Stimulated activated CD4-positive, alpha-beta T cell treated with anti-CD3 and anti-CD28 coated beads, Interleukin-1b, Interleukin-23, amount 100 ng/mL, for 4 hours (primary cell): Measurements from ENCODE around the gene FGD1.
"Not testable (repeated sequence)": the region's sequence is repeated elsewhere in the genome, so short reads cannot be mapped to it uniquely, and the experiment has no call there.

ENCODE experiments used
- DNase-seq, 2 donors: peaks; one replicate each; pipeline ENCODE4 v3.0.0-alpha.2; 2020; ENCODE audit warnings: low read depth in 2 of 2

Gene FGD1

DNA sequence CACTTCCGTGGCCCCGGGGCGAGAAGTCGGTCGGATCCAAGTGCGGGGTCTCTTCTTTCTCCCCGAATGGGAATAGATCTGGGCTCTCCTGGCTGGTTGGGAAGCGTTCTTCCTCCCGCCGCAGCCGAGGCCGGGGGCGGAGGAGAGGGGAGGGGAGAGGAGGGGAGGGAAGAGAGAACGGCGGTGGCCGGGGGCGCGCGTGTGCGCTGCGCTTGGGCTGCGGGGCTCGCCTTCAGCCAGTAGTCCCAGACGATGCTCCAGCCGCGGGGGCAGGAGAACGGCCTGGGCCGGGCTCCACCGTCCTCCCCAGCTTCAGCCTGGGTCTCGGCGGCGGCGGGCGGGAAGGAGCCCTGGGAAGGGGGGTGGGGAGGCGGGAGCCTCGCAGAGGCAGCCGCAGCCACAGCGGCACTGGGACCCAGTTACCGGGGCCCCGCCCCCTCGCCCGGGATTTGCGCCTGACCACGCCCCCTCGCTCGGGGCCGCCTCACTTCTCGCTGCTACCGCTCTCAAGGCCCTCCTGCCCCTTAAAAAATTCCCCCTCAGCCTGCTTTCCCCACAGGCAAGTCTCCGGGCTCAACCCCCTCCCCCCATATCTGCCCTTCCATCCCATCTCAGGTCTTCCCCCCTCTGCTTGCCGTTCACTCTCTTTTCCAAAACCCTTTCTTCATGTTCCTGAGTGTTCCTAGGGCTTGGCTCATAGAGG lies at the start of gene FGD1:
TSS of gene FGD1 (minus strand) at position 421 of the 703 bp plus-strand sequence. CDS start 802 bp downstream, outside the sequence.
- DNase-seq = peak; percentile 15 to 56

- DNase-seq = not testable (repeated sequence)
These were observed 46.2 kb upstream of the FGD1 start for GRCh38 chrX:54542239-54542638.

DNA sequence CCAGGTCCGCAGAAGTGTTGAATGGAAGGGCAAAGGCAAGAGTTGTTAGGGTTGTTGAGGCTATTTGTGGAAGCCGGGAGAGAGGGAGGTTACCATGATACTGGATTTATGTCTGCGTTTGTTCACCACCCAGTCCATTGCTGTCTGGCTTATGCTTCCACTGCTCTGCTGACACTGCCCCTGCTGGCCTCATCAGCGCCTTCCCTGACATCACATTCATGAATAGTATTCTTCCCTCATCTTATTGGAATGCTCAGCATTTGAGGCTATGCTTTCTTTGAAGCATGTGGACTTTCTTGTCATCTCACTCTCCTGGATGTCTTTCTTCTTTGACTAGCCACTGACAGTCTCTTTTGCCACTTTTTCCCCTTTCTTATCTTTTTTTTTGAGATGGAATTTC lies 44.3 kb upstream of the FGD1 start:
- no peak for DNase-seq

DNA sequence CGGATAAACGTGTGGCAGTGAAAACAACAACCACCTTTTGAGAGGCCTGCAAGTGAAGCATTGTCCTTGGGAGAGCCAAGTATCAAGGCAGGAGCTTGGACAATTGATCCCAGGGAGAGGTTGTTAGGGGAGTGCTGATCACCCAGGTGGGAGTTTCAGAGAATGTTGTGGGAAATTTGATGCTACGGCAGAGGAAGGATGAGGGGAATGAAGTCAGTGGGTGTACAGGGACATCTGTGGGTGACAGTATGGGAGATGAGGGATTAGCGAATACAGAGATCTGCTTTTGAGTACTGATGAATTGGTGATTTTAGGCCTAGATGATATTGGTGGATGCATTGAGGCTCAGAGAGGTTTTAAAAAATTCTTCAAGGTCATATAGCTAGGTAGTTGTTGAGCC lies 38.2 kb upstream of the FGD1 start:
- DNase-seq = no peak

GRCh38 chrX:54530357-54530900 lies 34.4 kb upstream of the FGD1 start:
- no peak for DNase-seq

- peak; percentile 65 to 70 for DNase-seq
These were observed 33.7 kb upstream of the FGD1 start, which contains the start of gene GNL3L for GRCh38 chrX:54529552-54530356. Gene GNL3L, plus strand, starts transcription at chrX:54530219. Its CDS starts 2,348 bp downstream, at chrX:54532567.

- DNase-seq = no peak
These were observed 33.1 kb upstream of the FGD1 start for GRCh38 chrX:54529151-54529550.

GRCh38 chrX:54509400-54509799 lies 13.4 kb upstream of the FGD1 start:
- no peak for DNase-seq

DNA sequence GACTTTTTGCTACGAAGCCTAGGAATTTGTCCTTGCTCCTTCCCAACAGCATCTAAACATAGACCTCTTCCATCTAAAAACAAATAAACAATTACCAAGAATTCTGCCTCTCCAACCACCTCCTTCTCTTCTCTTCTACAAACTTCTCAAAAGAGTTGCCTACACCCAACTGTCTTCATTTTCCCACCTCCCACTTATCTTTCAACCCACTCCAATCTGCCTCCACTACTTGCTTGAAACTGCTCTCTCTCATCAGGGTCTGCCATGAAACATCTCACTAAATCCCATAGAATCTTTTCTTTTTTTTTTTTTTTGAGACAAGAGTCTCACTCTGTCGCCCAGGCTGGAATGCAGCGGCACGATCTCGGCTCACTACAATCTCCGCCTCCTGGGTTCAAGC lies 902 bp upstream of the FGD1 start:
- no peak for DNase-seq

- DNase-seq = no peak
These were observed 451 bp upstream of the FGD1 start for GRCh38 chrX:54496517-54496852.

DNA sequence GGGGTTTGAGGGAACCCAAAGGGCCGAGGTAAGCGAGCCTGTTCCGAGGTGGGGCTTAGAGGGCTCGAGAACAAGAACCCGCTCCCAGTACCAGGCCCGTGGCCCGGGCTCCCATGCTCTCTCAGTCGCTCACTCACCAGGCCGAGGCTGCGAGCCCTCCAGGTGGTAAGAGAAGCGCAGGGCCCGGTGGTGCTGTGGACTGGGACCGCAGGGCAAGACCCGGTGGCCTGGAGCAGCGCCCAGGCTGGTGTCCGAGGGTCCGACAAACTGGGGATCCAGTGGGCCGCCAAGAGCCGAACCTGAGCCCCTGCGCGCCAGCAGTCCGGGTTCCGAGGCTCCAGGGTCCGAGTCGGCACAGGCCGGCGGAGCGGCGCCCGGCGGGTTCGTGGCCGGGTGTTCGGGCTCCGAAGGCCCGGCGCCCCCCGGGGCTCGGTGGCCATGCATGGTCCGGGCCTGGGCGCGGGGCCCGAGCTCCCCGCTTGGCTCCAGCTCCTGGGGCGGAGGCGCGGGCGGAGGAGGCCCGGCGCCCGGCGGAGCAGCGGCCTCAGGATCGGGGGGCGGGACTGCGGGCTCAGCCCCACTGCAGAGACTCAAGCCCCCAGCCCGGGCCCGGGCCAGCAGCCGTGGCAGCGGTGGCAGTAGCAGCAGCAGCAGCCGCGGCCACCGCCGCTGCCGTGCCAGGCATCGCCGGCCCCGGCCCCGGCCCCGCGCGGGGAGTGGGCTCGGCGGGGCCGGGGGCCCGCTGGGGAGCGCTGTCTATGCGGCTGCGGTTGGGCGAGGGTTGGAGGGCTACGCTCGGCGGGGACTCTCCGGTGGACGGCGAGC lies 833 bp downstream of the FGD1 start:
- no peak for DNase-seq

DNA sequence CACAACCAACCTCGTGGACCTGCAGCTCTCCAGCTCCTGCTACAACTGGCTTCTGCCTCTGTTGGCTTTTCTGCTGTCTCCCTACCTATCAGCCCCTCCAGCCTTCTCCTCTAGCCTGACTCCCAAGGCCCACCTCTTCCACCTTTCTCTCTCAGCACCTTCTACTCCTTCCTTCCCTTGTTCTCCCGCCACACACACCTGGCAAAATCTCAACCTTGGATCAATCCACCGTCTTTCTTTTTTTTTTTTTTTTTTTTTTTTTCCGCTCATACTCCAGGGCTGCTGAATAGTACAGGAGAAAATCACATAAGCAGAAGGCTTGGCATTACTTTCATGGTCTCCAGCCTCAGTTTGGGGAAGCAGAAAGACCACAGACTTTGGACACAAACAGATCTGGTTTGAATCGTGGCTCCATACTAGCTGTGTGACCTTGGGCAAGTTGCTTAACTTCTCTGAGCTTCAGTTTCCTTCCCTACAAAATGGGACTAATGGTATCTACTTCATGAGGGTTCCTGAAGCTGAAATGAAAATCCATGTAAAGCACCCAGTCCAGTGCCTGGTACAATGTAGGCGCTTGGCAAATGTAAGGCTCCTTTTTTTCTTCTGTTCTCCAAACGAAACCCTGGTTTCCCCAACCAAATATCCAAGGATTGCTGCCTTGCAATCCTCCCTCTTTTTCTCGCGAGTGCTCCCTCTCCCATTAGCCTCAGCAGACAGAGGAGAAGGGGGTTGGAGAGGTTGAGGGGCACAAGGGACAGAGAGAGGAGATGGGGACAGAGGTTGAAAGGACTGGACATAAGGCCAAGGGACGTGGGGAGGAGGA lies 1.7 kb downstream of the FGD1 start:
- no peak for DNase-seq

- DNase-seq = no peak
These were observed 3.7 kb downstream of the FGD1 start for GRCh38 chrX:54492340-54492739.

DNA sequence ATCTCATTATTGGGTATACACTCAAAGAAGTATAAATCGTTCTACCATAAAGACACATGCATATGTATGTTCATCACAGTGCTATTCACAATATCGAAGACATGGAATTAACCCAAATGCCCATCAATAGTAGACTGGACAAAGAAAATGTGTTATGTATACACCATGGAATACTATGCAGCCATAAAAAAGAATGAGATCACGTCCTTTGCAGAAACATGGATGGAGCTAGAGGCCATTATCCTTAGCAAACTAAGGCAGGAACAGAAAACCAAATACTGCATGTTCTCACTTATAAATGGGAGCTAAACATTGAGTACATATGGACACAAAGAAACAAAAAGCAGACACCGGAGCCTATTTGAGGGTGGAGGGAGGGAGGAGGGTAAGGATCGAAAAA lies 6.2 kb downstream of the FGD1 start:
- DNase-seq = not testable (repeated sequence)

DNA sequence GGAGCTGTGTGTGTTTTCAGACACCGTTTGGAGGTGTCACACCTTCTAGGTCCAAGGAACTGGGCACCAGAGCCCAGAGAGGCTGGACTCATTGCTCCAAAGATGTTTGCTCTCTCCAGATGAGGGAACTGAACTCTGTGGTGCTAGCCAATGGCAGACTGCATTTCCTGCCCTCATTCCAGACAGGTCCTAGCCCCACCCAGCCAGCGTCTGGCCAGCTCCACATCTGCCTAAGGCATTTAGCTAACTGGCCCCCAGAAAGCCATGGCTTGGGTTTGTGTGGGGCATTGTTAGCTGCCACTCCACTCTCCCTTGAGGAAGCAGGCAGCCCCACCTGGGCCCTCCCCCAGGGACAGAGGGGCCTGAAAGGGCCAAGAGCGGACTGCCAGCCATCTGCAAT lies 11.4 kb downstream of the FGD1 start:
- DNase-seq = no peak

GRCh38 chrX:54483946-54484345 lies 12.1 kb downstream of the FGD1 start:
- DNase-seq = no peak

- DNase-seq = no peak
These were observed 13.0 kb downstream of the FGD1 start for GRCh38 chrX:54482839-54483593.

GRCh38 chrX:54479136-54480111 lies 16.6 kb downstream of the FGD1 start:
- no peak for DNase-seq
